H1 (cell line): ENCODE data around the gene NANOS2. TPM values are rescaled to one million over a fixed set of nuclear protein-coding genes. Genes with fewer than 3 reads are reported as not detected.

Experiments used
- polyA plus RNA-seq, 7 experiments: library from polyadenylated mRNA; depleted of rRNA in 3 of 7; stranded (reverse) in 5 of 7; unstranded in 2 of 7; fragments of >200 nt in 5 of 7; fragments of 200-250 nt in 2 of 7; gene quantifications; 1 replicate in 5 of 7; 2 replicates in 1 of 7; 4 replicates in 1 of 7; pipeline versions ENCODE4 v1.2.1 to v1.2.3, GENCODE V29; 2011 to 2013; ENCODE audit warnings: missing spikeins in 2 of 7, mixed read lengths in 2 of 7
- total RNA-seq: library from RNA; stranded (reverse); fragmentation: NEBNext Ultra II Directional; extraction: Animal tissue kit (Norgen Biotek cat#: 25700); gene quantifications from 2 replicates; pipeline ENCODE4 v1.2.1, GENCODE V29; 2021

NANOS2 gene
- total and polyA plus RNA-seq, 2 of the 8 experiments (the other 6 are each of a cell fraction or from before 2014, with no cell fraction given), result 0.20 TPM; not detected in 1

Other genes starting within 250 kb of the NANOS2 start
- gene GIPR, start 246.6 kb downstream of the NANOS2 start, total RNA-seq, result 0.54 and 1.3 TPM in 2 replicates
- 0.42 and 1.0 TPM in 2 replicates for gene GIPR, start 246.6 kb downstream of the NANOS2 start, polyA plus RNA-seq (2011; rRNA removed)
- 759 and 761 TPM in 2 replicates for gene SNRPD2, start 222.8 kb downstream of the NANOS2 start, total RNA-seq
- 493 and 645 TPM in 2 replicates for gene SNRPD2, start 222.8 kb downstream of the NANOS2 start, polyA plus RNA-seq (2011; rRNA removed)
- gene QPCTL, start 222.1 kb downstream of the NANOS2 start, total RNA-seq, result 25.2 and 27.1 TPM in 2 replicates
- 35.3 and 49.3 TPM in 2 replicates for gene QPCTL, start 222.1 kb downstream of the NANOS2 start, polyA plus RNA-seq (2011; rRNA removed)
- 38.9 and 42.3 TPM in 2 replicates for gene FBXO46, start 183.9 kb downstream of the NANOS2 start, total RNA-seq
- 11.2 and 22.1 TPM in 2 replicates for gene FBXO46, start 183.9 kb downstream of the NANOS2 start, polyA plus RNA-seq (2011; rRNA removed)
- gene MEIOSIN, start 181.3 kb downstream of the NANOS2 start, total RNA-seq, result not detected in 2 replicates
- 0.11 and 0.14 TPM in 2 replicates for gene MEIOSIN, start 181.3 kb downstream of the NANOS2 start, polyA plus RNA-seq (2011; rRNA removed)
- gene SIX5, start 145.5 kb downstream of the NANOS2 start, total RNA-seq, result 24.2 and 27.3 TPM in 2 replicates
- gene SIX5, start 145.5 kb downstream of the NANOS2 start, polyA plus RNA-seq (2011; rRNA removed), result 20.9 and 37.2 TPM in 2 replicates
- gene DMPK, start 132.3 kb downstream of the NANOS2 start, total RNA-seq, result 27.4 and 28.2 TPM in 2 replicates
- 13.7 and 25.3 TPM in 2 replicates for gene DMPK, start 132.3 kb downstream of the NANOS2 start, polyA plus RNA-seq (2011; rRNA removed)
- gene DMWD, start 121.9 kb downstream of the NANOS2 start, total RNA-seq, result 41.0 and 41.6 TPM in 2 replicates
- gene DMWD, start 121.9 kb downstream of the NANOS2 start, polyA plus RNA-seq (2011; rRNA removed), result 13.6 and 23.7 TPM in 2 replicates
- gene RSPH6A, start 99.5 kb downstream of the NANOS2 start, total RNA-seq, result 0.19 and 0.25 TPM in 2 replicates
- 0.05 TPM in 2 replicates for gene RSPH6A, start 99.5 kb downstream of the NANOS2 start, polyA plus RNA-seq (2011; rRNA removed)
- 81.5 and 93.6 TPM in 2 replicates for gene SYMPK, start 51.6 kb downstream of the NANOS2 start, total RNA-seq
- gene SYMPK, start 51.6 kb downstream of the NANOS2 start, polyA plus RNA-seq (2011; rRNA removed), result 99.5 and 142 TPM in 2 replicates
- gene FOXA3, start 50.5 kb downstream of the NANOS2 start, total RNA-seq, result 20.2 and 21.7 TPM in 2 replicates
- 40.1 and 49.1 TPM in 2 replicates for gene FOXA3, start 50.5 kb downstream of the NANOS2 start, polyA plus RNA-seq (2011; rRNA removed)
- 24.4 and 25.3 TPM in 2 replicates for gene IRF2BP1, start 28.6 kb downstream of the NANOS2 start, total RNA-seq
- 12.1 and 22.1 TPM in 2 replicates for gene IRF2BP1, start 28.6 kb downstream of the NANOS2 start, polyA plus RNA-seq (2011; rRNA removed)
- gene MYPOP, start 12.2 kb downstream of the NANOS2 start, total RNA-seq, result 11.1 and 12.6 TPM in 2 replicates
- gene MYPOP, start 12.2 kb downstream of the NANOS2 start, polyA plus RNA-seq (2011; rRNA removed), result 3.2 and 5.8 TPM in 2 replicates
- gene NOVA2, start 59.1 kb upstream of the NANOS2 start, total RNA-seq, result 22.7 and 24.6 TPM in 2 replicates
- 3.2 and 4.5 TPM in 2 replicates for gene NOVA2, start 59.1 kb upstream of the NANOS2 start, polyA plus RNA-seq (2011; rRNA removed)
- gene CCDC61, start 80.7 kb upstream of the NANOS2 start, total RNA-seq, result 16.1 and 17.4 TPM in 2 replicates
- gene CCDC61, start 80.7 kb upstream of the NANOS2 start, polyA plus RNA-seq (2011; rRNA removed), result 7.8 and 11.5 TPM in 2 replicates
- not detected in 2 replicates for gene PGLYRP1, start 108.3 kb upstream of the NANOS2 start, total RNA-seq
- gene PGLYRP1, start 108.3 kb upstream of the NANOS2 start, polyA plus RNA-seq (2011; rRNA removed), result not detected in 2 replicates
- gene IGFL4, start 126.2 kb upstream of the NANOS2 start, total RNA-seq, result 0.11 TPM in 1 of 2 replicates, not detected in the other
- gene IGFL4, start 126.2 kb upstream of the NANOS2 start, polyA plus RNA-seq (2011; rRNA removed), result 0.05 TPM in 2 replicates
- not detected in 2 replicates for gene IGFL3, start 209.9 kb upstream of the NANOS2 start, total RNA-seq
- 0.12 and 0.28 TPM in 2 replicates for gene IGFL3, start 209.9 kb upstream of the NANOS2 start, polyA plus RNA-seq (2011; rRNA removed)
- gene IGFL2, start 233.5 kb upstream of the NANOS2 start, total RNA-seq, result not detected in 2 replicates
- not detected in 2 replicates for gene IGFL2, start 233.5 kb upstream of the NANOS2 start, polyA plus RNA-seq (2011; rRNA removed)